H1 (cell line): Measurements from ENCODE around the gene OPRD1. TPM values are rescaled to one million over a fixed set of nuclear protein-coding genes. Genes with fewer than 3 reads are reported as not detected.

ENCODE experiments used
- CTCF ChIA-PET: fragments of 300-600 bp; sonication (Branson Sonifier 250); formaldehyde crosslinking; loops from one replicate; lab custom pipeline; 2021; ENCODE audit not compliant: partially characterized antibody; lab: Charles Lee
- POLR2A ChIA-PET: fragments of 300-600 bp; sonication (Branson Sonifier 250); formaldehyde crosslinking; loops from one replicate; lab custom pipeline; 2021; ENCODE audit warnings: inconsistent platforms; ENCODE audit not compliant: partially characterized antibody; lab: Charles Lee
- DNase-seq, 2 experiments: peaks; one replicate each; pipeline versions ENCODE4 v3.0.0 to v3.0.0-alpha.2; 2010 to 2022; ENCODE audit warnings: low spot score in 2 of 2, low read depth in 1 of 2, mixed read lengths in 1 of 2
- FAIRE-seq: peaks from 2 replicates; lab custom pipeline; 2011; peaks lifted over from hg19 to GRCh38; lab: Jason Lieb, UNC
- H2AFZ ChIP-seq: 2 replicates; pipeline ENCODE4 v1.8.1; 2012; ENCODE audit warnings: low read length, inconsistent platforms
- H2AK5ac ChIP-seq: 2 replicates; pipeline ENCODE4 v1.6.1; 2013; ENCODE audit warnings: low read depth, low read length
- H2BK120ac ChIP-seq: replicated peaks from 2 replicates; pipeline ENCODE3; 2013; ENCODE audit warnings: low read depth, low read length, inconsistent platforms
- H2BK12ac ChIP-seq: 2 replicates; pipeline ENCODE4 v1.6.1; 2013; ENCODE audit warnings: low read depth, low read length
- H2BK15ac ChIP-seq: 2 replicates; pipeline ENCODE4 v1.6.1; 2013; ENCODE audit warnings: low read length
- H2BK20ac ChIP-seq: 2 replicates; pipeline ENCODE4 v1.6.1; 2013; ENCODE audit warnings: low read length
- H2BK5ac ChIP-seq: 2 replicates; pipeline ENCODE4 v1.6.1; 2013; ENCODE audit warnings: low read depth, low read length
- H3K14ac ChIP-seq: 2 replicates; pipeline ENCODE4 v1.6.1; 2013; ENCODE audit warnings: inconsistent platforms; ENCODE audit not compliant: insufficient read length
- H3K18ac ChIP-seq: 2 replicates; pipeline ENCODE4 v1.6.1; 2013; ENCODE audit warnings: low read length; ENCODE audit errors: extremely low read depth
- H3K23ac ChIP-seq: 2 replicates; pipeline ENCODE4 v1.6.1; 2013; ENCODE audit warnings: inconsistent platforms; ENCODE audit not compliant: insufficient read length
- H3K23me2 ChIP-seq: 2 replicates; pipeline ENCODE4 v1.6.1; 2013; ENCODE audit warnings: low read depth, low read length
- H3K27ac ChIP-seq: 2 replicates; pipeline ENCODE4 v1.6.1; 2011; ENCODE audit warnings: low read depth, low read length, inconsistent platforms
- H3K27me3 ChIP-seq, 4 experiments: replicated peaks in 1 of 4; 1 replicate in 1 of 4; 2 replicates in 3 of 4; pipeline versions ENCODE4 v1.6.1 to v1.8.1; 2011 to 2013; ENCODE audit warnings: low read length in 3 of 4, mild to moderate bottlenecking in 3 of 4, inconsistent platforms in 2 of 4, mixed read lengths in 2 of 4, moderate library complexity in 1 of 4; ENCODE audit not compliant: control insufficient read depth in 3 of 4, insufficient read depth in 3 of 4; ENCODE audit errors: extremely low read depth in 1 of 4
- H3K36me3 ChIP-seq, 4 experiments: 2 replicates each; pipeline versions ENCODE4 v1.6.1 to v1.8.1; 2011 to 2013; ENCODE audit warnings: mild to moderate bottlenecking in 4 of 4, low read length in 3 of 4, moderate library complexity in 2 of 4, control low read depth in 1 of 4, inconsistent platforms in 1 of 4; ENCODE audit not compliant: insufficient read depth in 4 of 4, control insufficient read depth in 2 of 4
- H3K4ac ChIP-seq: replicated peaks from 2 replicates; pipeline ENCODE3; 2013; ENCODE audit warnings: low read length, low read depth, mixed read lengths, inconsistent platforms; ENCODE audit not compliant: insufficient read length
- H3K4me1 ChIP-seq, 4 experiments: replicated peaks in 1 of 4; 1 replicate in 1 of 4; 2 replicates in 3 of 4; pipeline versions ENCODE4 v1.6.1 to v1.8.1; 2011 to 2013; ENCODE audit warnings: low read length in 3 of 4, inconsistent platforms in 2 of 4, mixed read lengths in 1 of 4; ENCODE audit not compliant: insufficient read depth in 4 of 4, control insufficient read depth in 3 of 4
- H3K4me2 ChIP-seq, 2 experiments: 2 replicates each; pipeline versions ENCODE4 v1.6.1 to v1.8.1; 2011 to 2013; ENCODE audit warnings: low read depth in 2 of 2, low read length in 2 of 2, control low read depth in 1 of 2, inconsistent platforms in 1 of 2, mild to moderate bottlenecking in 1 of 2; ENCODE audit not compliant: insufficient read depth in 1 of 2
- H3K4me3 ChIP-seq, 4 experiments: fragments of 200-600, 300-600 bp in 1 of 4; sonication (generic), shearing (Covaris generic), sonication (Bioruptor Twin) in 1 of 4; 2 replicates each; pipeline versions ENCODE4 v1.5.1 to v1.8.1; 2011 to 2016; ENCODE audit warnings: low read length in 4 of 4, low read depth in 3 of 4, control low read depth in 2 of 4, inconsistent platforms in 2 of 4, mild to moderate bottlenecking in 2 of 4, mixed read lengths in 1 of 4, moderate library complexity in 1 of 4; ENCODE audit not compliant: insufficient read depth in 2 of 4; ENCODE audit errors: extremely low read depth in 1 of 4
- H3K56ac ChIP-seq: replicated peaks from 2 replicates; pipeline ENCODE3; 2013; ENCODE audit warnings: low read depth, mild to moderate bottlenecking, mixed read lengths, low read length, inconsistent platforms; ENCODE audit not compliant: insufficient read length
- H3K79me1 ChIP-seq: 2 replicates; pipeline ENCODE4 v1.6.1; 2013; ENCODE audit warnings: low read depth, low read length, control low read depth
- H3K79me2 ChIP-seq, 2 experiments: 2 replicates each; pipeline versions ENCODE4 v1.6.1 to v1.8.1; 2012 to 2013; ENCODE audit warnings: low read length in 2 of 2, mild to moderate bottlenecking in 2 of 2, inconsistent platforms in 1 of 2; ENCODE audit not compliant: insufficient read depth in 2 of 2, control insufficient read depth in 1 of 2
- H3K9ac ChIP-seq, 4 experiments: replicated peaks in 1 of 4; 1 replicate in 1 of 4; 2 replicates in 3 of 4; pipeline versions ENCODE4 v1.6.1 to v1.8.1; 2011 to 2013; ENCODE audit warnings: low read depth in 3 of 4, low read length in 3 of 4, control low read depth in 2 of 4, mild to moderate bottlenecking in 2 of 4, moderate library complexity in 2 of 4, inconsistent platforms in 1 of 4; ENCODE audit errors: extremely low read depth in 1 of 4
- H3K9me3 ChIP-seq, 2 experiments: 2 replicates each; pipeline versions ENCODE4 v1.6.1 to v1.8.1; 2012 to 2013; ENCODE audit warnings: mild to moderate bottlenecking in 2 of 2, moderate library complexity in 2 of 2, control low read depth in 1 of 2, inconsistent platforms in 1 of 2, low read depth in 1 of 2, low read length in 1 of 2, mixed read lengths in 1 of 2; ENCODE audit not compliant: insufficient read depth in 2 of 2
- H4K20me1 ChIP-seq, 2 experiments: replicated peaks in 1 of 2; 2 replicates each; pipeline versions ENCODE3 to v1.8.1; 2011 to 2013; ENCODE audit warnings: inconsistent platforms in 2 of 2, low read length in 2 of 2, mild to moderate bottlenecking in 1 of 2; ENCODE audit not compliant: insufficient read depth in 2 of 2, control insufficient read depth in 1 of 2
- H4K5ac ChIP-seq: 2 replicates; pipeline ENCODE4 v1.6.1; 2013; ENCODE audit warnings: low read length, low read depth, mixed read lengths, inconsistent platforms; ENCODE audit not compliant: insufficient read length
- H4K8ac ChIP-seq: 2 replicates; pipeline ENCODE4 v1.8.0; 2013; ENCODE audit warnings: mild to moderate bottlenecking, moderate library complexity, low read length, inconsistent platforms; ENCODE audit not compliant: insufficient read depth; ENCODE audit errors: extremely low read depth
- H4K91ac ChIP-seq: replicated peaks from 2 replicates; pipeline ENCODE3; 2013; ENCODE audit warnings: low read length, mixed read lengths, inconsistent platforms; ENCODE audit not compliant: insufficient read length
- ASH2L ChIP-seq: fragments of 200-600, 300-600 bp; sonication (generic); IDR thresholded peaks from one replicate; pipeline ENCODE4 v1.7.1; 2017; ENCODE audit warnings: low read length
- EZH2 ChIP-seq: fragments of 200-600 bp; sonication (generic); IDR thresholded peaks from 2 replicates; pipeline ENCODE4 v1.7.1; 2012; ENCODE audit warnings: low read depth, mild to moderate bottlenecking, moderate library complexity, low read length, inconsistent platforms; ENCODE audit not compliant: severe bottlenecking
- KDM4A ChIP-seq: IDR thresholded peaks from one replicate; pipeline ENCODE4 v1.7.1; 2012; ENCODE audit warnings: low read depth, mild to moderate bottlenecking, moderate library complexity, low read length, inconsistent platforms; ENCODE audit not compliant: severe bottlenecking
- RNF2 ChIP-seq: fragments of 200-900, 300-1000 bp; sonication (generic); IDR thresholded peaks from 2 replicates; pipeline ENCODE4 v1.7.1; 2016; ENCODE audit warnings: borderline replicate concordance, low read depth, mild to moderate bottlenecking, antibody characterized with exemption, low read length; ENCODE audit not compliant: poor library complexity, severe bottlenecking; ENCODE audit errors: missing control alignments
- SP1 ChIP-seq: IDR thresholded peaks from 2 replicates; pipeline ENCODE4 v1.6.1; 2011; ENCODE audit warnings: low read depth, low read length
- SP2 ChIP-seq: IDR thresholded peaks from 2 replicates; pipeline ENCODE4 v1.6.1; 2012; ENCODE audit warnings: mild to moderate bottlenecking, low read length, inconsistent platforms
- YY1 ChIP-seq: IDR thresholded peaks from 2 replicates; pipeline ENCODE4 v1.6.1; 2011; ENCODE audit warnings: low read depth, mild to moderate bottlenecking, low read length
- WGBS, 2 experiments: shearing (Covaris generic) in 1 of 2; methylation state at CpG; one replicate each; pipeline versions ENCODE4 v1.1.6 to v1.1.7; 2013 to 2015; ENCODE audit warnings: low lambda C conversion rate in 2 of 2, mixed read lengths in 2 of 2, inconsistent platforms in 1 of 2, low coverage in 1 of 2, missing lambda C conversion rate in 1 of 2; ENCODE audit not compliant: insufficient replicate concordance in 2 of 2, insufficient coverage in 1 of 2, insufficient read length in 1 of 2; ENCODE audit errors: extremely low coverage in 1 of 2, missing lambda C conversion rate in 1 of 2; 5-methylcytosine and 5-hydroxymethylcytosine counted together
- long read RNA-seq, 2 experiments: library from RNA in 1 of 2; library from capped mRNA in 1 of 2; stranded (forward); transcript quantifications; one replicate each; pipeline ENCODE4 v2.0.0, GENCODE V29; 2021; ENCODE audit warnings: inconsistent platforms in 1 of 2
- polyA minus RNA-seq, 3 experiments: library from RNA; depleted of rRNA, polyadenylated mRNA; stranded (reverse); fragments of >200 nt; gene quantifications; 1 replicate in 2 of 3; 2 replicates in 1 of 3; pipeline ENCODE4 v1.2.3, GENCODE V29; 2011
- polyA plus RNA-seq, 7 experiments: library from polyadenylated mRNA; depleted of rRNA in 3 of 7; stranded (reverse) in 5 of 7; unstranded in 2 of 7; fragments of >200 nt in 5 of 7; fragments of 200-250 nt in 2 of 7; gene quantifications; 1 replicate in 5 of 7; 2 replicates in 1 of 7; 4 replicates in 1 of 7; pipeline versions ENCODE4 v1.2.1 to v1.2.3, GENCODE V29; 2011 to 2013; ENCODE audit warnings: missing spikeins in 2 of 7, mixed read lengths in 2 of 7
- total RNA-seq: library from RNA; stranded (reverse); fragmentation: NEBNext Ultra II Directional; extraction: Animal tissue kit (Norgen Biotek cat#: 25700); gene quantifications from 2 replicates; pipeline ENCODE4 v1.2.1, GENCODE V29; 2021

Gene OPRD1
- 3.3 and 3.7 TPM in 2 replicates for total RNA-seq
- polyA plus RNA-seq (2011; rRNA removed) = 2.5 and 2.6 TPM in 2 replicates
- 1.6 TPM for polyA plus RNA-seq (2011; cell fraction: cytosol; rRNA removed)
- 3.5 TPM for polyA plus RNA-seq (2011; cell fraction: nucleus; rRNA removed)
- 1.6 to 1.9 TPM (median 1.7 TPM) in 4 replicates for polyA plus RNA-seq (2012, experiment 1 of 2)
- polyA plus RNA-seq (2012, experiment 2 of 2) = 1.0 TPM
- 1.3 TPM for polyA plus RNA-seq (2013, experiment 1 of 2)
- 1.5 TPM for polyA plus RNA-seq (2013, experiment 2 of 2)
- polyA minus RNA-seq (2011; rRNA and poly(A)+ RNA removed) = 7.7 and 9.9 TPM in 2 replicates
- polyA minus RNA-seq (2011; cell fraction: cytosol; rRNA and poly(A)+ RNA removed) = 2.9 TPM
- 2.4 TPM for polyA minus RNA-seq (2011; cell fraction: nucleus; rRNA and poly(A)+ RNA removed)
- long read RNA-seq, experiment 1, partial matches to known transcripts = 0 of 2 reads
- long read RNA-seq, experiment 1, other reads (novel, unspliced or antisense) = 2 of 2 reads
- long read RNA-seq, experiment 2 = 0 reads

GRCh38 chr1:28811766-28812668 lies at the start of gene OPRD1:
Gene OPRD1, plus strand, starts transcription at chr1:28812170. Its CDS starts 214 bp downstream, at chr1:28812384.
- H2BK15ac ChIP-seq = peak within 1 kb of the TSS; percentile 95
- TF ChIP-seq RNF2 (no peak), EZH2 (peak; percentile 62), YY1 (0 out of 2 replicates have a peak, but pooled peaks have one; percentile 38), SP2 (no peak), ASH2L (peak; percentile 50), KDM4A (peak; percentile 73), SP1 (no peak)

More at GRCh38 chr1:28811766-28812668, at the start of gene OPRD1:
- POLR2A ChIA-PET = interaction anchor here (1.0 to 1.4 kb wide), 4 partner anchors 10 to 72 kb away, joined by 3 to 6 read pairs (median 3); no protein-coding TSS in a partner anchor
- Histone ChIP-seq H3K4me1 (peaks cover 0 to 16% (median 5%) of the 10 kb centered on the region in 4 experiments; a peak in 4 of 7 replicates), H2BK12ac (peak within 1 kb of the TSS; percentile 92; the same call in 1 of the 2 replicates), H3K18ac (peak within 1 kb of the TSS; percentile 99), H3K4me3 (peak within 1 kb of the TSS; percentile 29 to 60 (median 44)), H4K5ac (no peak within 1 kb of the TSS), H3K4ac (peak within 1 kb of the TSS; percentile 11), H2AFZ (peak within 1 kb of the TSS; percentile 48; the same call in 1 of the 2 replicates), H3K14ac (no peak within 1 kb of the TSS), H4K91ac (peak within 1 kb of the TSS; percentile 57), H3K79me2 (no peaks in the 10 kb centered on the region), H2BK20ac (peak within 1 kb of the TSS; percentile 80; the same call in 1 of the 2 replicates), H3K79me1 (no peaks in the 10 kb centered on the region; the same call in 1 of the 2 replicates), H3K9ac (peak within 1 kb of the TSS in 3 of 4 experiments; percentile 34 to 79 (median 44); a peak in 5 of 7 replicates), H4K8ac (peak within 1 kb of the TSS; percentile 68), H3K27me3 (peaks cover 16 to 43% (median 32%) of the 10 kb centered on the region in 4 experiments), H2BK120ac (peak within 1 kb of the TSS; percentile 47), H3K23ac (no peak within 1 kb of the TSS), H3K9me3 (no peaks in the 10 kb centered on the region), H3K56ac (no peak within 1 kb of the TSS), H3K23me2 (peaks cover 4% of the 10 kb centered on the region; the same call in 1 of the 2 replicates), H4K20me1 (no peaks in the 10 kb centered on the region), H3K4me2 (peak within 1 kb of the TSS; percentile 63 to 86), H3K36me3 (no peaks in the 10 kb centered on the region), H2AK5ac (peak within 1 kb of the TSS; percentile 77), H3K27ac (no peak within 1 kb of the TSS), H2BK5ac (peak within 1 kb of the TSS; percentile 32; the same call in 1 of the 2 replicates)
- CTCF ChIA-PET = interaction anchor here (0.7 to 1.5 kb wide), 4 partner anchors 27 to 82 kb away, joined by 3 to 6 read pairs (median 4); no protein-coding TSS in a partner anchor
- DNase-seq (peak in 1 of 2 experiments; percentile 76), FAIRE-seq (no peak)
- WGBS, 2 experiments = 10% methylated on average over 35 of the region's 108 CpGs; no CpG with 5 or more reads in 1 of the 2 experiments
